ENCODE data around the gene ERO1B. TPM values are rescaled to one million over a fixed set of nuclear protein-coding genes. Genes with fewer than 3 reads are reported as not detected.

The ERO1B gene
- polyA plus RNA-seq, 1 of the 3 experiments (the other 2 are of a cell fraction), result 0.79 TPM

DNA sequence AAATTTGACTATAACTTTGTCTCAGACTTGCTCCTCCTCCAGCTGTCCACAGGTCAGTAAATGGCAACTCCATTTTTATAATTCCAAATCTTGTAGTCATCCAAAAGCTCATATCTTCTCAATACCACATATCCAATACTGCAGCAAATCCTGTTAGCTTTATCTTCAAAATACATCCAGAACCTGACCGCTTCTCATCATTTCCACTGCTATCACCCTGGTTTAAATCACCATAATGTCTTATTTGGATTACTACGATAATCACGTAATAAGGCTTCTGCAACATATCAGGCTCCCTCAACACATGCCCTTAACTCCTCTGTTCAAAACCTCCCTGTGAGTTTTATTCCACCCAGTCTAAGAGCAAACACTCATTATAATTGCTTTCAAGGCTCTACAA lies 34.5 kb downstream of the ERO1B start:
- Histone ChIP-seq H3K9ac (no peak overlapping the region), H3K9me3 (no peaks in the 10 kb centered on the region; the same call in 1 of the 2 replicates), H2AFZ (ENCODE audit: low read depth) (no peak overlapping the region), H3K79me2 (ENCODE audit: insufficient read depth) (no peaks in the 10 kb centered on the region), H3K36me3 (replicated peaks in 1 of 2; ENCODE audit: control insufficient read depth in 1 of 2, insufficient read depth in 2 of 2, low read length in 1 of 2) (no peaks in the 10 kb centered on the region), H3K4me1 (ENCODE audit: control insufficient read depth in 1 of 2, insufficient read depth in 2 of 2, low read depth in 1 of 2, low read length in 1 of 2) (no peaks in the 10 kb centered on the region), H3K27ac (ENCODE audit: low read depth in 2 of 2, low read length in 1 of 2) (no peak overlapping the region), H3F3A (replicated peaks; ENCODE audit: insufficient read depth) (peaks cover 3% of the 10 kb centered on the region), H4K20me1 (ENCODE audit: insufficient read depth) (no peaks in the 10 kb centered on the region), H3K4me2 (no peak overlapping the region), H3K9me2 (no peaks in the 10 kb centered on the region), H3K27me3 (ENCODE audit: insufficient read depth) (no peaks in the 10 kb centered on the region), H3K4me3 (ENCODE audit: low read depth in 2 of 2, low read length in 1 of 2) (no peak overlapping the region)
- CTCF ChIA-PET, result no interaction called here
- POLR2A ChIA-PET, result no interaction called here
- DNase-seq, result no peak
- TF ChIP-seq, protein P1, sequence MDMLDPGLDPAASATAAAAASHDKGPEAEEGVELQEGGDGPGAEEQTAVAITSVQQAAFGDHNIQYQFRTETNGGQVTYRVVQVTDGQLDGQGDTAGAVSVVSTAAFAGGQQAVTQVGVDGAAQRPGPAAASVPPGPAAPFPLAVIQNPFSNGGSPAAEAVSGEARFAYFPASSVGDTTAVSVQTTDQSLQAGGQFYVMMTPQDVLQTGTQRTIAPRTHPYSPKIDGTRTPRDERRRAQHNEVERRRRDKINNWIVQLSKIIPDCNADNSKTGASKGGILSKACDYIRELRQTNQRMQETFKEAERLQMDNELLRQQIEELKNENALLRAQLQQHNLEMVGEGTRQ (IDR thresholded peaks at IDR 0.05; ENCODE audit: borderline replicate concordance, low read depth, low read length), result no peak
- no peak for TF ChIP-seq FOXM1 (IDR thresholded peaks at IDR 0.05; ENCODE audit: low read depth)
- TF ChIP-seq, protein P2, sequence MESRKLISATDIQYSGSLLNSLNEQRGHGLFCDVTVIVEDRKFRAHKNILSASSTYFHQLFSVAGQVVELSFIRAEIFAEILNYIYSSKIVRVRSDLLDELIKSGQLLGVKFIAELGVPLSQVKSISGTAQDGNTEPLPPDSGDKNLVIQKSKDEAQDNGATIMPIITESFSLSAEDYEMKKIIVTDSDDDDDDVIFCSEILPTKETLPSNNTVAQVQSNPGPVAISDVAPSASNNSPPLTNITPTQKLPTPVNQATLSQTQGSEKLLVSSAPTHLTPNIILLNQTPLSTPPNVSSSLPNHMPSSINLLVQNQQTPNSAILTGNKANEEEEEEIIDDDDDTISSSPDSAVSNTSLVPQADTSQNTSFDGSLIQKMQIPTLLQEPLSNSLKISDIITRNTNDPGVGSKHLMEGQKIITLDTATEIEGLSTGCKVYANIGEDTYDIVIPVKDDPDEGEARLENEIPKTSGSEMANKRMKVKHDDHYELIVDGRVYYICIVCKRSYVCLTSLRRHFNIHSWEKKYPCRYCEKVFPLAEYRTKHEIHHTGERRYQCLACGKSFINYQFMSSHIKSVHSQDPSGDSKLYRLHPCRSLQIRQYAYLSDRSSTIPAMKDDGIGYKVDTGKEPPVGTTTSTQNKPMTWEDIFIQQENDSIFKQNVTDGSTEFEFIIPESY (IDR thresholded peaks at IDR 0.05; ENCODE audit: borderline replicate concordance, low read depth), result no peak
- TF ChIP-seq, protein P3, sequence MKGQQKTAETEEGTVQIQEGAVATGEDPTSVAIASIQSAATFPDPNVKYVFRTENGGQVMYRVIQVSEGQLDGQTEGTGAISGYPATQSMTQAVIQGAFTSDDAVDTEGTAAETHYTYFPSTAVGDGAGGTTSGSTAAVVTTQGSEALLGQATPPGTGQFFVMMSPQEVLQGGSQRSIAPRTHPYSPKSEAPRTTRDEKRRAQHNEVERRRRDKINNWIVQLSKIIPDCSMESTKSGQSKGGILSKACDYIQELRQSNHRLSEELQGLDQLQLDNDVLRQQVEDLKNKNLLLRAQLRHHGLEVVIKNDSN (IDR thresholded peaks at IDR 0.05; ENCODE audit: borderline replicate concordance, low read depth), result no peak
- TF ChIP-seq RFX5 (IDR thresholded peaks at IDR 0.05; ENCODE audit: low read length), result no peak
- WGBS (ENCODE audit: low lambda C conversion rate), result 91% methylated on average over 3 of the region's 3 CpGs

DNA sequence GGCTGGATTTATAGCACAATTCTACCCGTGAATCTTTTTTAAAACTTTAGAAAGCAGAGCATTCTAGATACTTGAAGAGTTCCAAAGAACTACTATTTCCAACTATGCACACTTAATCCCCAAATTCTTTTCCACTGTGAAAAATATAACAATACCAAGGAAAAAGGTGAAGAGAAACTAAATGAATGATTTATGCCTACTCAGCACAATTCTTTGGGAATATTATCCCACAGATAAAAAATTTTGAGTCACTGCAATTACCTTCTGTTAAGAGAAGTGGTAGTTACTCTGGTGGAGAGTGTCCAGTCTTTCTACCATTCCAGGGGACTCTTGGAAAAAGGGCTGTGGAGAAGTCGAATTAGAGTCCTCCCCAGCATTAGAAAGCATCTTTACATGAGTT lies 39.2 kb downstream of the ERO1B start:
- WGBS (ENCODE audit: low lambda C conversion rate), result 73% methylated on average over 2 of the region's 2 CpGs
- Histone ChIP-seq H3K36me3 (replicated peaks in 1 of 2; ENCODE audit: control insufficient read depth in 1 of 2, insufficient read depth in 2 of 2, low read length in 1 of 2) (no peaks in the 10 kb centered on the region), H3K9ac (no peak overlapping the region), H3K79me2 (ENCODE audit: insufficient read depth) (no peaks in the 10 kb centered on the region), H4K20me1 (ENCODE audit: insufficient read depth) (no peaks in the 10 kb centered on the region), H3K4me1 (ENCODE audit: control insufficient read depth in 1 of 2, insufficient read depth in 2 of 2, low read depth in 1 of 2, low read length in 1 of 2) (no peaks in the 10 kb centered on the region), H3K4me2 (no peak overlapping the region), H3F3A (replicated peaks; ENCODE audit: insufficient read depth) (peaks cover 3% of the 10 kb centered on the region), H2AFZ (ENCODE audit: low read depth) (no peak overlapping the region), H3K4me3 (ENCODE audit: low read depth in 2 of 2, low read length in 1 of 2) (no peak overlapping the region), H3K9me2 (no peaks in the 10 kb centered on the region), H3K9me3 (no peaks in the 10 kb centered on the region), H3K27me3 (ENCODE audit: insufficient read depth) (no peaks in the 10 kb centered on the region), H3K27ac (ENCODE audit: low read depth in 2 of 2, low read length in 1 of 2) (no peak overlapping the region)
- TF ChIP-seq JUND (IDR thresholded peaks at IDR 0.05) (no peak), TEAD4 (IDR thresholded peaks at IDR 0.05; ENCODE audit: borderline replicate concordance, insufficient read depth) (no peak), TAF1 (IDR thresholded peaks at IDR 0.05; ENCODE audit: borderline replicate concordance, low read depth, low read length) (no peak), FOXM1 (IDR thresholded peaks at IDR 0.05; ENCODE audit: low read depth) (no peak), CHD2 (IDR thresholded peaks at IDR 0.05; ENCODE audit: low read length, partially characterized antibody) (no peak), RXRA (IDR thresholded peaks at IDR 0.05; ENCODE audit: borderline replicate concordance, low read depth) (no peak), NRF1 (IDR thresholded peaks at IDR 0.05; ENCODE audit: low read depth, low read length) (no peak), SMC3 (IDR thresholded peaks at IDR 0.05; ENCODE audit: low read depth, low read length) (no peak)
- TF ChIP-seq, protein P4, sequence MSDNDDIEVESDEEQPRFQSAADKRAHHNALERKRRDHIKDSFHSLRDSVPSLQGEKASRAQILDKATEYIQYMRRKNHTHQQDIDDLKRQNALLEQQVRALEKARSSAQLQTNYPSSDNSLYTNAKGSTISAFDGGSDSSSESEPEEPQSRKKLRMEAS (IDR thresholded peaks at IDR 0.05; ENCODE audit: low read depth), result no peak
- TF ChIP-seq, protein P5, sequence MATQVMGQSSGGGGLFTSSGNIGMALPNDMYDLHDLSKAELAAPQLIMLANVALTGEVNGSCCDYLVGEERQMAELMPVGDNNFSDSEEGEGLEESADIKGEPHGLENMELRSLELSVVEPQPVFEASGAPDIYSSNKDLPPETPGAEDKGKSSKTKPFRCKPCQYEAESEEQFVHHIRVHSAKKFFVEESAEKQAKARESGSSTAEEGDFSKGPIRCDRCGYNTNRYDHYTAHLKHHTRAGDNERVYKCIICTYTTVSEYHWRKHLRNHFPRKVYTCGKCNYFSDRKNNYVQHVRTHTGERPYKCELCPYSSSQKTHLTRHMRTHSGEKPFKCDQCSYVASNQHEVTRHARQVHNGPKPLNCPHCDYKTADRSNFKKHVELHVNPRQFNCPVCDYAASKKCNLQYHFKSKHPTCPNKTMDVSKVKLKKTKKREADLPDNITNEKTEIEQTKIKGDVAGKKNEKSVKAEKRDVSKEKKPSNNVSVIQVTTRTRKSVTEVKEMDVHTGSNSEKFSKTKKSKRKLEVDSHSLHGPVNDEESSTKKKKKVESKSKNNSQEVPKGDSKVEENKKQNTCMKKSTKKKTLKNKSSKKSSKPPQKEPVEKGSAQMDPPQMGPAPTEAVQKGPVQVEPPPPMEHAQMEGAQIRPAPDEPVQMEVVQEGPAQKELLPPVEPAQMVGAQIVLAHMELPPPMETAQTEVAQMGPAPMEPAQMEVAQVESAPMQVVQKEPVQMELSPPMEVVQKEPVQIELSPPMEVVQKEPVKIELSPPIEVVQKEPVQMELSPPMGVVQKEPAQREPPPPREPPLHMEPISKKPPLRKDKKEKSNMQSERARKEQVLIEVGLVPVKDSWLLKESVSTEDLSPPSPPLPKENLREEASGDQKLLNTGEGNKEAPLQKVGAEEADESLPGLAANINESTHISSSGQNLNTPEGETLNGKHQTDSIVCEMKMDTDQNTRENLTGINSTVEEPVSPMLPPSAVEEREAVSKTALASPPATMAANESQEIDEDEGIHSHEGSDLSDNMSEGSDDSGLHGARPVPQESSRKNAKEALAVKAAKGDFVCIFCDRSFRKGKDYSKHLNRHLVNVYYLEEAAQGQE (IDR thresholded peaks at IDR 0.05; ENCODE audit: low read depth, low read length), result no peak
- TF ChIP-seq, protein P2 (IDR thresholded peaks at IDR 0.05; ENCODE audit: borderline replicate concordance, low read depth), result no peak
- no peak for DNase-seq
- POLR2A ChIA-PET, result no interaction called here
- CTCF ChIA-PET, result no interaction called here

All from SK-N-SH (cell line).